Neural progenitor cell (in vitro differentiated cells): Measurements from ENCODE around the gene FYCO1. TPM values are rescaled to one million over a fixed set of nuclear protein-coding genes. Genes with fewer than 3 reads are reported as not detected.

Experiments used
- DNase-seq: peaks from one replicate; pipeline ENCODE4 v3.0.0-alpha.2; 2016; ENCODE audit warnings: low spot score
- H2AFZ ChIP-seq: fragments of 200-600 bp; sonication (generic); replicated peaks from 2 replicates; pipeline ENCODE4 v1.6.1; 2016; ENCODE audit warnings: antibody characterized with exemption
- H3F3A ChIP-seq: fragments of 200-600 bp; sonication (generic); 2 replicates; pipeline ENCODE4 v1.6.1; 2016; ENCODE audit warnings: antibody characterized with exemption, low read depth
- H3K27ac ChIP-seq: fragments of 200-600 bp; sonication (generic); 2 replicates; pipeline ENCODE4 v1.5.1; 2016; ENCODE audit warnings: mild to moderate bottlenecking
- H3K27me3 ChIP-seq: fragments of 200-600 bp; sonication (generic); 2 replicates; pipeline ENCODE4 v1.6.1; 2016; ENCODE audit warnings: mild to moderate bottlenecking, moderate library complexity
- H3K36me3 ChIP-seq: fragments of 200-600 bp; sonication (generic); 2 replicates; pipeline ENCODE4 v1.5.1; 2016
- H3K4me1 ChIP-seq: fragments of 200-600 bp; sonication (generic); 2 replicates; pipeline ENCODE4 v1.6.1; 2016; ENCODE audit warnings: mixed run types
- H3K4me2 ChIP-seq: fragments of 200-600 bp; sonication (generic); 2 replicates; pipeline ENCODE4 v1.6.1; 2016
- H3K4me3 ChIP-seq: fragments of 200-600 bp; sonication (generic); 2 replicates; pipeline ENCODE4 v1.5.1; 2016
- H3K79me2 ChIP-seq: fragments of 200-600 bp; sonication (generic); 2 replicates; pipeline ENCODE4 v1.6.1; 2016; ENCODE audit warnings: low read depth
- H3K9ac ChIP-seq: fragments of 200-600 bp; sonication (generic); 2 replicates; pipeline ENCODE4 v1.6.1; 2016
- H3K9me3 ChIP-seq: fragments of 200-600 bp; sonication (generic); 2 replicates; pipeline ENCODE4 v1.5.1; 2016; ENCODE audit warnings: low read depth
- H4K20me1 ChIP-seq: fragments of 200-600 bp; sonication (generic); 2 replicates; pipeline ENCODE4 v1.6.1; 2016; ENCODE audit warnings: low read depth
- H3K27ac Mint-ChIP-seq: 3 replicates; pipeline ENCODE4 v1.8.0; 2021; ENCODE audit warnings: mixed read lengths
- H3K27me3 Mint-ChIP-seq: 2 replicates; pipeline ENCODE4 v1.8.0; 2022; ENCODE audit warnings: low read depth, mild to moderate bottlenecking, inconsistent platforms, moderate library complexity, mixed read lengths; ENCODE audit not compliant: insufficient read depth
- H3K36me3 Mint-ChIP-seq: 3 replicates; pipeline ENCODE4 v1.8.0; 2021; ENCODE audit warnings: mixed read lengths
- H3K4me1 Mint-ChIP-seq: 3 replicates; pipeline ENCODE4 v1.8.0; 2021; ENCODE audit warnings: mixed read lengths
- H3K4me3 Mint-ChIP-seq: 3 replicates; pipeline ENCODE4 v1.8.0; 2021; ENCODE audit warnings: mild to moderate bottlenecking, moderate library complexity, mixed read lengths
- H3K9me3 Mint-ChIP-seq: 3 replicates; pipeline ENCODE4 v1.8.0; 2020; ENCODE audit warnings: mixed read lengths
- EZH2 ChIP-seq: fragments of 200-600 bp; sonication (generic); IDR thresholded peaks from 2 replicates; pipeline ENCODE4 v1.6.1; 2017; ENCODE audit warnings: antibody characterized with exemption, mild to moderate bottlenecking, moderate library complexity
- EZH2phosphoT487 ChIP-seq: fragments of 200-600 bp; sonication (generic); IDR thresholded peaks from 2 replicates; pipeline ENCODE4 v1.6.1; 2017; ENCODE audit warnings: antibody characterized with exemption
- total RNA-seq: library from RNA; depleted of rRNA; stranded (reverse); fragments of >200 nt; gene quantifications from 2 replicates; pipeline ENCODE4 v1.2.3, GENCODE V29; 2015; ENCODE audit warnings: low replicate concordance
- TF ChIP-seq, protein P1 (sequence below): fragments of 200-600 bp; sonication (generic); IDR thresholded peaks from 2 replicates; pipeline ENCODE4 v1.5.1; 2017; ENCODE audit warnings: antibody characterized with exemption, mild to moderate bottlenecking

FYCO1 gene
- total RNA-seq, 1 donor from 2014 or later, result 6.8 TPM

- H3K36me3 Mint-ChIP-seq, result no peaks in the 10 kb centered on the region
- Histone ChIP-seq H3K27me3 (peaks cover 4% of the 10 kb centered on the region), H4K20me1 (peaks cover 52% of the 10 kb centered on the region), H3K36me3 (no peaks in the 10 kb centered on the region), H3K9ac (no peak overlapping the region), H3K4me1 (peaks cover 11% of the 10 kb centered on the region), H3K27ac (no peak overlapping the region), H2AFZ (no peak overlapping the region), H3K9me3 (no peaks in the 10 kb centered on the region), H3F3A (no peaks in the 10 kb centered on the region), H3K4me3 (no peak overlapping the region), H3K79me2 (peaks cover 31% of the 10 kb centered on the region), H3K4me2 (no peak overlapping the region)
- DNase-seq, result no peak
- H3K9me3 Mint-ChIP-seq, result no peaks in the 10 kb centered on the region
- TF ChIP-seq EZH2phosphoT487, result no peak
- TF ChIP-seq, protein P1, sequence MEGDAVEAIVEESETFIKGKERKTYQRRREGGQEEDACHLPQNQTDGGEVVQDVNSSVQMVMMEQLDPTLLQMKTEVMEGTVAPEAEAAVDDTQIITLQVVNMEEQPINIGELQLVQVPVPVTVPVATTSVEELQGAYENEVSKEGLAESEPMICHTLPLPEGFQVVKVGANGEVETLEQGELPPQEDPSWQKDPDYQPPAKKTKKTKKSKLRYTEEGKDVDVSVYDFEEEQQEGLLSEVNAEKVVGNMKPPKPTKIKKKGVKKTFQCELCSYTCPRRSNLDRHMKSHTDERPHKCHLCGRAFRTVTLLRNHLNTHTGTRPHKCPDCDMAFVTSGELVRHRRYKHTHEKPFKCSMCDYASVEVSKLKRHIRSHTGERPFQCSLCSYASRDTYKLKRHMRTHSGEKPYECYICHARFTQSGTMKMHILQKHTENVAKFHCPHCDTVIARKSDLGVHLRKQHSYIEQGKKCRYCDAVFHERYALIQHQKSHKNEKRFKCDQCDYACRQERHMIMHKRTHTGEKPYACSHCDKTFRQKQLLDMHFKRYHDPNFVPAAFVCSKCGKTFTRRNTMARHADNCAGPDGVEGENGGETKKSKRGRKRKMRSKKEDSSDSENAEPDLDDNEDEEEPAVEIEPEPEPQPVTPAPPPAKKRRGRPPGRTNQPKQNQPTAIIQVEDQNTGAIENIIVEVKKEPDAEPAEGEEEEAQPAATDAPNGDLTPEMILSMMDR, result no peak
- TF ChIP-seq EZH2, result no peak
- H3K4me1 Mint-ChIP-seq, result peaks cover 17% of the 10 kb centered on the region
- no peak overlapping the region for H3K4me3 Mint-ChIP-seq
- H3K27me3 Mint-ChIP-seq, result peaks cover 3% of the 10 kb centered on the region
- peak overlapping the region; percentile 74 for H3K27ac Mint-ChIP-seq
Measured at GRCh38 chr3:45991341-45991740, 4.3 kb downstream of the FYCO1 start.

DNA sequence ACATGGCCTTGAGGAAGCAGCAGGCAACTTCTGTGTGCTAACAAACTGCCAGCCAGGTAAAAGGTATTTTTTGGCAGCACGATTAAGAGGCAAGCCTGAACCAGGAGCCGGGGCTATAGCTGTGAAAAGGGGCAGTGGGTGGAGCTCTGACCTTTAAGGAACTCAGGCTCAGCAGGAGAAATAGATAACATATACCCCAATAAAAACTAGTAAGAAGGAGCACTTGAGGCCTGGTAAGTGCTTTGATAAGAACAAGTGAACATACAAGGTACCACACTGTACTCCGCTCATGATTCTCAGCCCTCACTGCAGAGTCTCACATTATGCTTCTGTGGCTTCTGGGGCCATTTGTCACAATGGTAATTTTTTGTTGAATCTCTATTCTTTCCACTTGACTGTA is 5.4 kb downstream of the FYCO1 start:
- no peak overlapping the region for H3K9ac ChIP-seq
- H3K9me3 ChIP-seq, result no peaks in the 10 kb centered on the region
- H3K4me3 Mint-ChIP-seq, result no peak overlapping the region
- no peaks in the 10 kb centered on the region for H3K36me3 ChIP-seq
- no peaks in the 10 kb centered on the region for H3K27me3 ChIP-seq
- peaks cover 31% of the 10 kb centered on the region for H3K79me2 ChIP-seq
- peaks cover 11% of the 10 kb centered on the region for H3K4me1 ChIP-seq
- H2AFZ ChIP-seq, result no peak overlapping the region
- peaks cover 60% of the 10 kb centered on the region for H4K20me1 ChIP-seq
- H3K27me3 Mint-ChIP-seq, result peaks cover 3% of the 10 kb centered on the region
- H3K9me3 Mint-ChIP-seq, result no peaks in the 10 kb centered on the region
- no peak overlapping the region for H3K4me2 ChIP-seq
- no peak overlapping the region for H3K4me3 ChIP-seq
- peak overlapping the region; percentile 12 for H3K27ac Mint-ChIP-seq
- H3K4me1 Mint-ChIP-seq, result peaks cover 15% of the 10 kb centered on the region
- no peak for DNase-seq
- no peak overlapping the region for H3K27ac ChIP-seq
- no peaks in the 10 kb centered on the region for H3K36me3 Mint-ChIP-seq
- H3F3A ChIP-seq, result no peaks in the 10 kb centered on the region
- TF ChIP-seq EZH2 (no peak), EZH2phosphoT487 (no peak)
- TF ChIP-seq, protein P1, result no peak

DNA sequence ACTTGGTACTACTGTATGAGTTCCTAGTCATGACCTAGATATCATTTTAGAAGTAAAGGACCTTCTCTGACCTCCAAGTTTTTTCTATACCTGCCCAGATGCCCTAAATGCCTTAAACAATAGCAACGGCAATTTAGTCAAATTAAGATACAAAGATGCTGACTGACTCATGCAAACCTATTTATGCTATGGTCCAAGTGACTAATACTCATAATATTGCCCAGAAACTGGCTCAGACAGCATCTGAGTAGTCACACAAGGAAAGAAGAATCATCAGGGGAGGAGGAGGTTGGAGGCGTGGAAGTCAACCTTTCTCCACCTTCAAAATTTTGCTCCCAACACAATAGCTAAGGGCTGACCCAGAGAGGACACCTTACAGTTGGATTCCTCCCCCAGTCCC is 6.8 kb downstream of the FYCO1 start:
- no peaks in the 10 kb centered on the region for H3K27me3 ChIP-seq
- no peaks in the 10 kb centered on the region for H3K36me3 Mint-ChIP-seq
- no peaks in the 10 kb centered on the region for H3K9me3 ChIP-seq
- peaks cover 12% of the 10 kb centered on the region for H3K4me1 Mint-ChIP-seq
- H3K4me3 ChIP-seq, result no peak overlapping the region
- no peak overlapping the region for H2AFZ ChIP-seq
- TF ChIP-seq EZH2phosphoT487 (no peak), EZH2 (no peak)
- TF ChIP-seq, protein P1, result no peak
- H3K9ac ChIP-seq, result no peak overlapping the region
- H3K27ac ChIP-seq, result no peak overlapping the region
- no peak for DNase-seq
- H3K27me3 Mint-ChIP-seq, result peaks cover 3% of the 10 kb centered on the region
- no peak overlapping the region for H3K27ac Mint-ChIP-seq
- no peaks in the 10 kb centered on the region for H3K9me3 Mint-ChIP-seq
- H3K79me2 ChIP-seq, result peaks cover 22% of the 10 kb centered on the region
- H3F3A ChIP-seq, result no peaks in the 10 kb centered on the region
- H3K4me3 Mint-ChIP-seq, result no peak overlapping the region
- H3K4me1 ChIP-seq, result no peaks in the 10 kb centered on the region
- peaks cover 54% of the 10 kb centered on the region for H4K20me1 ChIP-seq
- no peak overlapping the region for H3K4me2 ChIP-seq
- H3K36me3 ChIP-seq, result no peaks in the 10 kb centered on the region
